BE2C (cell line): ENCODE measurements around the gene LGALS16.
"Not testable (repeated sequence)": the region's sequence is repeated elsewhere in the genome, so short reads cannot be mapped to it uniquely, and the experiment has no call there.

Source experiments
- DNase-seq: peaks from one replicate; pipeline ENCODE4 v3.0.0-alpha.2; 2020
- H3K27me3 ChIP-seq: fragments of 250-450 bp; sonication (Bioruptor Pico); 2 replicates; pipeline ENCODE4 v1.5.1; 2020; ENCODE audit warnings: mild to moderate bottlenecking
- H3K36me3 ChIP-seq: fragments of 250-450 bp; sonication (Bioruptor Pico); 2 replicates; pipeline ENCODE4 v1.5.1; 2020; ENCODE audit warnings: mild to moderate bottlenecking
- H3K4me1 ChIP-seq: fragments of 250-450 bp; sonication (Bioruptor Pico); 2 replicates; pipeline ENCODE4 v1.5.1; 2020
- H3K4me3 ChIP-seq: 2 replicates; pipeline ENCODE4 v1.5.1; 2011; ENCODE audit warnings: low read depth, low read length
- H3K9me3 ChIP-seq: fragments of 250-450 bp; sonication (Bioruptor Pico); 2 replicates; pipeline ENCODE4 v1.5.1; 2020
- TF ChIP-seq, protein P1 (sequence below): IDR thresholded peaks from 2 replicates; pipeline ENCODE4 v1.5.1; 2012; ENCODE audit warnings: mild to moderate bottlenecking, low read depth, low read length

The LGALS16 gene

DNA sequence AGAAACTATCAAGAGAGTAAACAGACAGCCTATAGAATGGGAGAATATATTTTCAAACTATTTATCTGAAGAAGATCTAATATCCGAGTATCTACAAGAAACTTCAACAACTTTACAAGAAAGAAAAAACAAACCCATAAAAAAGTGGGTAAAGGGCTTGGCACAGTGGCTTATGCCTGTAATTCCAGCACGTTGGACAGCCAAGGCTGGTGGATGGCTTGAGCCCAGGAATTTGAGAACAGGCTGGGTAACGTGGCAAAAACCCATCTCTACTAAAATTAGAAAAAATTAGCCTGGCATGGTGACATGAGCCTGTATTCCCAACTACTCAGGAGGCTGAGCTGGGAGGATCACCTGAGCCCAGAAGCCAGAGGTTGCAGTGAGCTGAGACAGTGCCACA lies 7.8 kb upstream of the LGALS16 start:
- H3K36me3 ChIP-seq, result no peaks in the 10 kb centered on the region
- TF ChIP-seq, protein P1, sequence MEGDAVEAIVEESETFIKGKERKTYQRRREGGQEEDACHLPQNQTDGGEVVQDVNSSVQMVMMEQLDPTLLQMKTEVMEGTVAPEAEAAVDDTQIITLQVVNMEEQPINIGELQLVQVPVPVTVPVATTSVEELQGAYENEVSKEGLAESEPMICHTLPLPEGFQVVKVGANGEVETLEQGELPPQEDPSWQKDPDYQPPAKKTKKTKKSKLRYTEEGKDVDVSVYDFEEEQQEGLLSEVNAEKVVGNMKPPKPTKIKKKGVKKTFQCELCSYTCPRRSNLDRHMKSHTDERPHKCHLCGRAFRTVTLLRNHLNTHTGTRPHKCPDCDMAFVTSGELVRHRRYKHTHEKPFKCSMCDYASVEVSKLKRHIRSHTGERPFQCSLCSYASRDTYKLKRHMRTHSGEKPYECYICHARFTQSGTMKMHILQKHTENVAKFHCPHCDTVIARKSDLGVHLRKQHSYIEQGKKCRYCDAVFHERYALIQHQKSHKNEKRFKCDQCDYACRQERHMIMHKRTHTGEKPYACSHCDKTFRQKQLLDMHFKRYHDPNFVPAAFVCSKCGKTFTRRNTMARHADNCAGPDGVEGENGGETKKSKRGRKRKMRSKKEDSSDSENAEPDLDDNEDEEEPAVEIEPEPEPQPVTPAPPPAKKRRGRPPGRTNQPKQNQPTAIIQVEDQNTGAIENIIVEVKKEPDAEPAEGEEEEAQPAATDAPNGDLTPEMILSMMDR, result no peak

DNA sequence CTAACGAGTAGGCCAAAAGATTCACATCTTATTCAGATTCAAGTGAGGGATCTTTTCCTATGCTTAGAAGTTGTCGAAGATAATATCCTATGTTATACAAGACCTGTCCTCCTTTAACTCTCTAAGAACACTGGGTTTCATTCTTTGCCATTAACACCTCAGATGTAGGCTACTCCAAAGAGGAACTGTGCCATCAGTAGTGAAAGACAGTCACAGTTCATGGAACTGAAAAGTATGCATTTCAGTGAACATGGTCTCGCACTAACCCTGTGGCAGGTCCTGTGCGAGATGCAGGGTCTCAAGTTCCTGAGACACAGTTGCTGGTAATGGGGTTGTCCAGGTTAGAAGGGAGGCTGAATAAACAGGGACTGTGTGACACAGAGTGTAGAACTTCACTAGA lies 4.1 kb downstream of the LGALS16 start:
- Histone ChIP-seq H3K4me1 (no peaks in the 10 kb centered on the region), H3K9me3 (no peaks in the 10 kb centered on the region), H3K27me3 (peaks cover 5% of the 10 kb centered on the region; the same call in 1 of the 2 replicates), H3K4me3 (no peak overlapping the region), H3K36me3 (no peaks in the 10 kb centered on the region)
- TF ChIP-seq, protein P1, result no peak
- DNase-seq, result no peak

More for the DNA sequence above, 7.8 kb upstream of the LGALS16 start:
- no peaks in the 10 kb centered on the region; the same call in none of the 2 replicates for H3K27me3 ChIP-seq
- DNase-seq, result no peak
- no peaks in the 10 kb centered on the region for H3K4me1 ChIP-seq
- H3K9me3 ChIP-seq, result no peaks in the 10 kb centered on the region
- no peak overlapping the region for H3K4me3 ChIP-seq

DNA sequence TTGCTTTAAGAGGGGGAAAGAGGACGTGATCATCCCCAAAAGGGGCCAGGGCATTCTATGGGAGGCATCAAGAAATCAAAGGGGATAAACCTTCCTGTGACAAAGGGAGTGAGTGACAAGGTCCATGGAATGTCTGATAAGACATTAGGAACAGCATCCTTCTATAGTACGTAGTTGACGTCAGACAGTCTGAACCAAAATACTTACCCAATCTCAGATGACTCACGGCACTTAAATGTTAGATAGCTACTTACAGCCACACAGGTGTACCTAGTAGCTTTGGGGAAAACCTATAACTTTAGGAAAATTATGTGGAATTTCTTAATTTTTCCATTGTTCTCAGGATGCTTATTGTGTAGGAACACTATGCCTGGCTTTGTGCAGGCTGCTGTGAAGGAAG lies 4.9 kb downstream of the LGALS16 start:
- Histone ChIP-seq H3K9me3 (no peaks in the 10 kb centered on the region), H3K27me3 (peaks cover 5% of the 10 kb centered on the region; the same call in 1 of the 2 replicates), H3K4me3 (no peak overlapping the region), H3K36me3 (no peaks in the 10 kb centered on the region), H3K4me1 (no peaks in the 10 kb centered on the region)
- DNase-seq, result no peak
- TF ChIP-seq, protein P1, result no peak

DNA sequence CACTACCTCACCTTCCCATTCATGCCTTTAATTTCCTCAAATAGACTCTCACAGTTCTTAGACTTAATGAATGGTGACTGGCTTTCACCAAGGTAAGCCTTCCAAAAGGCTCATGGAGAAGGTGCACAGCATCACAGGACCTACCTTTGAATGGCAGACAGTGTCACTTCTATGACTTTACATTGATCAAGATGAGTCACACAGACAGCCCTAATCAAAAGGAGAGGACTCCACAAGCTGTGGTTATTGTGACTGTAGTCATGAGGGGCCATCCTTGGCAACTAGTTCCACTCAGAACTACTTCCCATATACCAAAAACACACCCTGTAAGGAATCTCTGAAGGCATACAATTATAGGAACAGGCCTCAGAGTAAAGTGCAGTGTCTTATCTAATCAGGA lies 5.9 kb downstream of the LGALS16 start:
- Histone ChIP-seq H3K36me3 (no peaks in the 10 kb centered on the region), H3K27me3 (peaks cover 5% of the 10 kb centered on the region; the same call in 1 of the 2 replicates), H3K9me3 (no peaks in the 10 kb centered on the region), H3K4me3 (no peak overlapping the region), H3K4me1 (no peaks in the 10 kb centered on the region)
- TF ChIP-seq, protein P1, result no peak
- no peak for DNase-seq

DNA sequence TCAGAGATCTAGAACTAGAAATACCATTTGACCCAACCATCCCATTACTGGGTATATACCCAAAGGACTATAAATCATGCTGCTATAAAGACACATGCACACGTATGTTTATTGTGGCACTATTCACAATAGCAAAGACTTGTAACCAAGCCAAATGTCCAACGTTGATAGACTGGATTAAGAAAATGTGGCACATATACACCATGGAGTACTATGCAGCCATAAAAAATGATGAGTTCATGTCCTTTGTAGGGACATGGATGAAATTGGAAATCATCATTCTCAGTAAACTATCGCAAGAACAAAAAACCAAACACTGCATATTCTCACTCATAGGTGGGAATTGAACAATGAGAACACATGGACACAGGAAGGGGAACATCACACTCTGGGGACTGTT lies 14.1 kb downstream of the LGALS16 start:
- H3K4me3 ChIP-seq, H3K9me3 ChIP-seq, H3K36me3 ChIP-seq, DNase-seq, H3K27me3 ChIP-seq, H3K4me1 ChIP-seq: not testable (repeated sequence)

DNA sequence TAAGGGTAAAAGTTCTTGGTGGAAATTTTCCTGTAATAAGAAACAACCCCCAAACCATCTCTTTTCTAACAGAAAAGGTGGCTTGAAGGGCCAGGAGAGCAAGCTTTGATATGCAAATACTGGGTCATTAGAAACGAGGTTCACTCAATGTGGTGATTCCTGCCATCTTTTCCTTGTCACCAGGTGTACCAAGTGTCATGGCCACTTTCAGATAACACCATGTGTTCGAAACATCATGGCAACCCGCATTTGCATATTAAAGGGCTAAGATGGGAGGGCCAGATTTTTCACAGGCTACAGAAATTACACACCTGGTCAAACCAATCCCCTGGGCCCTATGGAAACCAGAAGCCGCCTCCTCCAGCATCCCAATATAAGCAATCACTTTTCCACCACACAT lies 15.3 kb downstream of the LGALS16 start:
- no peak for DNase-seq
- H3K36me3 ChIP-seq, result no peaks in the 10 kb centered on the region
- H3K27me3 ChIP-seq, result peaks cover 7% of the 10 kb centered on the region
- H3K4me3 ChIP-seq, result no peak overlapping the region
- TF ChIP-seq, protein P1, result no peak
- H3K9me3 ChIP-seq, result no peaks in the 10 kb centered on the region; the same call in 1 of the 2 replicates
- H3K4me1 ChIP-seq, result no peaks in the 10 kb centered on the region
